ENCODE measurements around the gene YY2. TPM values are rescaled to one million over a fixed set of nuclear protein-coding genes. Genes with fewer than 3 reads are reported as not detected.

The YY2 gene
- total RNA-seq, 1 experiment from 2014 or later, result 2.9 TPM

DNA sequence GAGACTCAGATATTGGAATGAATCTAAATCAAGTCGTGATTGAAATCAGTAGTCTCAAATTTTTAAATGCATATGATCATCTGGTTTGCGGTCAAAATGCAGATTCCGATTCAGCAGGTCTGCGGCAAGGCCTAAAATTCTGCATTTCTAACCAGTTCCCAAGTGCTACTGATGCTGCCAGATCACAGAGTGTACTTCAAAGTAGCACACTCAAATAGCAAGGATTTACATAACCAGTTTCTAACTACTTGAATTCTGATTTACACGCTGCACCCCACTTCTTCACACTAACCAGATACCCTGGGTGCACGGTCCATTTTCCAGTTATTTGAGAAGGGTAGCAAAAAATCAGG lies 15.6 kb upstream of the YY2 start:
- no peaks in the 10 kb centered on the region for H3K9me3 Mint-ChIP-seq (ENCODE audit: unreplicated experiment)
- H3K36me3 Mint-ChIP-seq (ENCODE audit: insufficient read depth, unreplicated experiment), result peaks cover 3% of the 10 kb centered on the region
- TF ChIP-seq CTCF (IDR thresholded peaks at IDR 0.05; ENCODE audit: unreplicated experiment), result no peak
- H3K27ac Mint-ChIP-seq (ENCODE audit: low read depth, unreplicated experiment), result peak overlapping the region; percentile 93
- CTCF ChIA-PET, result no interaction called here
- intact Hi-C loops (cut with micrococcal nuclease), result loop anchor here (5.0 kb wide), 1 partner anchor 102 kb away; the partner anchor contains the start of gene SMS
- no peaks in the 10 kb centered on the region for H3K4me1 Mint-ChIP-seq (ENCODE audit: insufficient read depth, unreplicated experiment)
- DNase-seq (ENCODE audit: unreplicated experiment), result no peak
- POLR2A ChIA-PET, result interaction anchor here (1.0 to 2.7 kb wide), 3 partner anchors 7 to 1309 kb away, joined by 3 to 6 read pairs (median 4); no protein-coding TSS in a partner anchor
- no TSS peak for BruUV-seq (replicated peaks)
- peaks cover 48% of the 10 kb centered on the region for H3K27me3 Mint-ChIP-seq (ENCODE audit: insufficient read depth, unreplicated experiment)
- H3K4me3 Mint-ChIP-seq (ENCODE audit: unreplicated experiment), result peak overlapping the region; percentile 85

DNA sequence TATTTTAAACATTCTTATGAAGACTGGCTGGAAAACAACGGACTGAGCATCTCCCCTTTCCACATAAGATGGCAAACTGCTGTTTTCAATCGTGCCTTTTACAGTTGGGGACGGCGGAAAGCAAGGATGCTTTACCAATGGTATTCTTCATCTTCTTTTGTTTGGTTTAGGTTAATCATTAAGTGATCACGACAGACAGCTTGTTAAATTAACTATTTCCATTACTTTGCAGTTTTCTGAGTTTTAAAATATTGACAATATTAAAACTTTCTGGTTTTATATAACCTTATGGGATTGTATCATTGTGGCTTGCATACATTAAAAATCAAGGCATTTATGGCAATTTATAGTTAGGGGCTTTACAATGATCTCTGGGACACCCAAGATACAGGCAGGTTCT lies 12.6 kb upstream of the YY2 start:
- CTCF ChIA-PET, result interaction anchor here (0.7 kb wide), 1 partner anchor 1769 kb away, joined by 3 read pairs; no protein-coding TSS in a partner anchor
- POLR2A ChIA-PET, result no interaction called here
- Mint-ChIP-seq H3K27ac (ENCODE audit: low read depth, unreplicated experiment) (no peak overlapping the region), H3K36me3 (ENCODE audit: insufficient read depth, unreplicated experiment) (peaks cover 27% of the 10 kb centered on the region), H3K4me1 (ENCODE audit: insufficient read depth, unreplicated experiment) (no peaks in the 10 kb centered on the region), H3K27me3 (ENCODE audit: insufficient read depth, unreplicated experiment) (peaks cover 50% of the 10 kb centered on the region), H3K4me3 (ENCODE audit: unreplicated experiment) (no peak overlapping the region), H3K9me3 (ENCODE audit: unreplicated experiment) (no peaks in the 10 kb centered on the region)
- no peak for TF ChIP-seq CTCF (IDR thresholded peaks at IDR 0.05; ENCODE audit: unreplicated experiment)
- intact Hi-C loops (cut with micrococcal nuclease), result loop anchor here (5.0 kb wide), 1 partner anchor 99 kb away; the partner anchor contains the start of gene SMS
- DNase-seq (ENCODE audit: unreplicated experiment), result no peak
- no TSS peak for BruUV-seq (replicated peaks)

DNA sequence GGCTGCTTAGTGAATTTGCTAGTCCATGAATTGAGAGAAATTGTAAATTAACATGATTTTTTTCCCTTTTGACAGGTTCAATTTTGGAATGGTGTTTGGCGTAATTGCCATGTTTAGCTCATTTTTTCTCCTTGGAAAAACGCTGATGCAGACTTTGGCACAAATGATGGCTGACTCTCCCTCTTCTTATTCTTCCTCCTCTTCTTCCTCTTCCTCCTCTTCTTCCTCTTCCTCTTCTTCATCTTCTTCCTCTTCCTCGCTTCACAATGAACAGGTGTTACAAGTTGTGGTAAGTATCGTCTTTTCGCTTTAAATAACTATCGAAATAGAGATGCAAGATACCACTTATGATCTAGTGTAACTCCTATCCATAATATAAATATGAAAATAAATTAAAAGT lies 10.7 kb upstream of the YY2 start:
- no peak for DNase-seq (ENCODE audit: unreplicated experiment)
- ChIA-PET POLR2A (interaction anchor here (0.6 kb wide), 1 partner anchor 72 kb away, joined by 3 read pairs; no protein-coding TSS in a partner anchor), CTCF (no interaction called here)
- H3K27ac Mint-ChIP-seq (ENCODE audit: low read depth, unreplicated experiment), result no peak overlapping the region
- BruUV-seq (replicated peaks), result no TSS peak
- intact Hi-C loops (cut with micrococcal nuclease), result no loop called here
- no peak for TF ChIP-seq CTCF (IDR thresholded peaks at IDR 0.05; ENCODE audit: unreplicated experiment)
- no peaks in the 10 kb centered on the region for H3K9me3 Mint-ChIP-seq (ENCODE audit: unreplicated experiment)
- no peaks in the 10 kb centered on the region for H3K4me1 Mint-ChIP-seq (ENCODE audit: insufficient read depth, unreplicated experiment)
- no peak overlapping the region for H3K4me3 Mint-ChIP-seq (ENCODE audit: unreplicated experiment)
- peaks cover 45% of the 10 kb centered on the region for H3K27me3 Mint-ChIP-seq (ENCODE audit: insufficient read depth, unreplicated experiment)
- H3K36me3 Mint-ChIP-seq (ENCODE audit: insufficient read depth, unreplicated experiment), result peaks cover 27% of the 10 kb centered on the region

DNA sequence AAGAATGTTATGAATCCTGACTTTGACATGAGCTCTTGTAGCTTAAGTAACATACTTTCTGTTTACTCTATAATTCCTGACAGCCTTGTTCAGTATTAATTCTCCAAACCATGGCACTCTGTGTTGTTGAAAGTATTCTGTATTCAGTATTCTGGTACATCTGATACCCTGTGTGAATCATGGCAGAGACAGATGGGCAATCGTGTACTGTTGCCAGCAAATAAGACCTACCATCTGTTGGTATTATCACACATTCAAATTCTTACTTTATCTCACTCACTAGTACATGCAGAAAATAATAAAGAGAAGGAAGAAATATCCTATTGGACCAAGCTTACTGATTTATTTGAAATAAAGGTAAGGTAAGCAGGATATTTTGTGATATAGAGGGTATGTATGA lies 8.4 kb upstream of the YY2 start:
- no peak overlapping the region for H3K27ac Mint-ChIP-seq (ENCODE audit: low read depth, unreplicated experiment)
- no peak for DNase-seq (ENCODE audit: unreplicated experiment)
- no peak overlapping the region for H3K4me3 Mint-ChIP-seq (ENCODE audit: unreplicated experiment)
- POLR2A ChIA-PET, result interaction anchor here (1.2 kb wide), 2 partner anchors 8 to 34 kb away, joined by 4 to 6 read pairs; partner anchors contain the start of gene MBTPS2
- TF ChIP-seq CTCF (IDR thresholded peaks at IDR 0.05; ENCODE audit: unreplicated experiment), result no peak
- no peaks in the 10 kb centered on the region for H3K4me1 Mint-ChIP-seq (ENCODE audit: insufficient read depth, unreplicated experiment)
- H3K9me3 Mint-ChIP-seq (ENCODE audit: unreplicated experiment), result no peaks in the 10 kb centered on the region
- BruUV-seq (replicated peaks), result no TSS peak
- intact Hi-C loops (cut with micrococcal nuclease), result no loop called here
- CTCF ChIA-PET, result interaction anchor here (0.6 to 1.1 kb wide), 4 partner anchors 11 to 1317 kb away, joined by 3 read pairs; no protein-coding TSS in a partner anchor
- peaks cover 41% of the 10 kb centered on the region for H3K36me3 Mint-ChIP-seq (ENCODE audit: insufficient read depth, unreplicated experiment)
- peaks cover 61% of the 10 kb centered on the region for H3K27me3 Mint-ChIP-seq (ENCODE audit: insufficient read depth, unreplicated experiment)

All from MCF 10A (cell line).